Fibroblast of villous mesenchyme (primary cell): Measurements from ENCODE around the gene SOWAHB. TPM values are rescaled to one million over a fixed set of nuclear protein-coding genes. Genes with fewer than 3 reads are reported as not detected.

Experiments
- DNase-seq: peaks from one replicate; pipeline ENCODE4 v3.0.0-alpha.2; 2010; ENCODE audit warnings: low read depth
- H3K4me3 ChIP-seq: 2 replicates; pipeline ENCODE4 v1.5.1; 2011; ENCODE audit warnings: low read depth, mild to moderate bottlenecking, low read length
- total RNA-seq: library from RNA; depleted of rRNA; stranded (reverse); fragments of >200 nt; gene quantifications from 2 replicates; pipeline ENCODE4 v1.2.3, GENCODE V29; 2012
- TF ChIP-seq, protein P1 (sequence below): IDR thresholded peaks from 2 replicates; pipeline ENCODE4 v1.5.1; 2012; ENCODE audit warnings: low read depth, mild to moderate bottlenecking, low read length; ENCODE audit not compliant: insufficient read depth

Gene SOWAHB
- total RNA-seq, 1 donor, result under 0.01 TPM

DNA sequence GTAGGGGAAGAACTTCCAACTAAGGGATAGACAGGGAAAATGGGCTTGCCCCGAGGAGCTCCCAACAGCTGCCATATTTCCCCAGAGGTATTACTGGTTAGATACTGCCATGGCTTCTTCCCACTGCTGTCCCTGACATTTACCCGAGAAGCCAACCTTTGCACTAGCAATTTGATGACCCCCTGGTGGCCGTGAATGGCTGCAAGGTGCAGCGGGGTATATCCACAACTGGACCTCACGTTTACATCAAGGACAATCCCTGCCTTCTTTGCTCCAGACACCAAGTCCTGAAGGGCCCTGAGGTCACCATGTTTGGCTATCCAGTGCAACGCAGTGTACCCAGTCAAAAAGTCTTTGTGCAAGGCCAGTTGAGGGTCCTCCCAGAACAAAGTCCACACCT is 2.3 kb downstream of the SOWAHB start:
- TF ChIP-seq, protein P1, sequence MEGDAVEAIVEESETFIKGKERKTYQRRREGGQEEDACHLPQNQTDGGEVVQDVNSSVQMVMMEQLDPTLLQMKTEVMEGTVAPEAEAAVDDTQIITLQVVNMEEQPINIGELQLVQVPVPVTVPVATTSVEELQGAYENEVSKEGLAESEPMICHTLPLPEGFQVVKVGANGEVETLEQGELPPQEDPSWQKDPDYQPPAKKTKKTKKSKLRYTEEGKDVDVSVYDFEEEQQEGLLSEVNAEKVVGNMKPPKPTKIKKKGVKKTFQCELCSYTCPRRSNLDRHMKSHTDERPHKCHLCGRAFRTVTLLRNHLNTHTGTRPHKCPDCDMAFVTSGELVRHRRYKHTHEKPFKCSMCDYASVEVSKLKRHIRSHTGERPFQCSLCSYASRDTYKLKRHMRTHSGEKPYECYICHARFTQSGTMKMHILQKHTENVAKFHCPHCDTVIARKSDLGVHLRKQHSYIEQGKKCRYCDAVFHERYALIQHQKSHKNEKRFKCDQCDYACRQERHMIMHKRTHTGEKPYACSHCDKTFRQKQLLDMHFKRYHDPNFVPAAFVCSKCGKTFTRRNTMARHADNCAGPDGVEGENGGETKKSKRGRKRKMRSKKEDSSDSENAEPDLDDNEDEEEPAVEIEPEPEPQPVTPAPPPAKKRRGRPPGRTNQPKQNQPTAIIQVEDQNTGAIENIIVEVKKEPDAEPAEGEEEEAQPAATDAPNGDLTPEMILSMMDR, result no peak
- no peak for DNase-seq
- H3K4me3 ChIP-seq, result no peak overlapping the region

DNA sequence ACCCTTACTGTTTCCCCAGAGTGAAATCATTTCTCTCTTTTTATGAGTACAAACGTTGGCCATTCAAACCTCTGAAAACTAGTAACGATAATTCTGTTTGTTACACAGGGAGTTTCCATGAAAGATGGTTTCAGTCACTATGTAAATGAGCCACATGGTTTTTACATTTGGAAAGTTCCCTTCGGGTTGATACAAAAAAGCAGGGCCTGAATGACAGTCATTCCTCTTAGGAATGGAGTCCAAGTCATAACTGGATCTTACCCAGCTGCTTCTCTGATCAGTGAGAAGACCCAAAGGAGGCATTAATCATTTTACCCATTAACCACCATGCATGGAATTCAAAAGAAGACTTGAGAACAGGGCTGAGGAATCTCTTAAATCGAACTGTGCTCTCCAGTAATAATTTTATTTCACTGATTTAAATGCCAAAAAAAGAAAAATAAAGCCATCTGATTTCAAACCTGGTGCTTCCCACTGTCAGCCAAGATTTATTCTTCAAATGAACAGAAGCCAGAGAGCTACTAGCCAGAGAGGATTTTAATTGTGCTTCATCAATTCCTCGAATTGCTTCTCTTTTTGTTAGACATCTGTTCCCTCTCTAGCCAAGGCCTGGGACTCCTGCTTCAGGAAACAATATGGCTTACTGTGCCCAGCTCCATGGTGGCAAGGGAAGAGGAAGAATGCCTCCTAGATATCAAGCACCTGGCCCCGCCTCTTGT is 3.2 kb downstream of the SOWAHB start:
- DNase-seq, result no peak
- TF ChIP-seq, protein P1, result no peak
- H3K4me3 ChIP-seq, result no peak overlapping the region

DNA sequence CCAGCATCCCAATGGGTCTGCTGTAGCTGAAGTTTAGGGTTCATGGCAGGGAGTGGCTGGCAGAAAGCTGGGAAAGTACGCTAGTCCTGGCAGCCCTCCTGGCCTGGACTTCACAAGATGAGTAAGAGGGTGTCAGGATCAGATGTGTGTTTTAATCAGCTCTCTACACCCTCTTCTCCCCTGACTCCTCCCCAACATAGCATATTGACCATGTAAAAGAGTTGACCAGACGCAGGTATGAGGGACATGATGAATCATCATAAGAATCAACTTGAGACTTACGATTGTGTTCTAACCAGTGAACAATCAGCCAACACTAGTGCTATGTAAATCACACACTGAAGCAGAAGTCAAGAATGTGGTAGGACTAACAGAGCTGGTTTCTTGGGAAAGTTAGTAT is 5.3 kb downstream of the SOWAHB start:
- TF ChIP-seq, protein P1, result no peak
- no peak overlapping the region for H3K4me3 ChIP-seq
- no peak for DNase-seq

DNA sequence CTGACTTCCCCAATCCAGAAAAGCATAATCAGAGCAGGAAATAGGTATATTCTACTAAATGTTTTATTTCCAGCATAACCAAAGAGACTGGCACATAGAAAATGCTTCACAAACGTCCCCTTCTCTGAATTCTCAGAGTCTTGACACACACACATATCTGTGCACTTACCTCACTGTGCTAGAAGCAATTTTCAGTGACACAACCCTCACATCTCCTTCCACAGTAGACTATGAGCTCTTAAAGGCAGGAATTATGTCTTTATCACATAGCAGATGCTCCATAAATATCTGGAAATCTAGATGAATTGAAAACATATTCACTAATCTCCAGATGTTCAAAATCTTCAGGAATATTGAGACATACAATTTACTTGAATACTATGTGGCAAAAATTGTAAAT is 5.9 kb downstream of the SOWAHB start:
- no peak overlapping the region for H3K4me3 ChIP-seq
- TF ChIP-seq, protein P1, result no peak
- no peak for DNase-seq

DNA sequence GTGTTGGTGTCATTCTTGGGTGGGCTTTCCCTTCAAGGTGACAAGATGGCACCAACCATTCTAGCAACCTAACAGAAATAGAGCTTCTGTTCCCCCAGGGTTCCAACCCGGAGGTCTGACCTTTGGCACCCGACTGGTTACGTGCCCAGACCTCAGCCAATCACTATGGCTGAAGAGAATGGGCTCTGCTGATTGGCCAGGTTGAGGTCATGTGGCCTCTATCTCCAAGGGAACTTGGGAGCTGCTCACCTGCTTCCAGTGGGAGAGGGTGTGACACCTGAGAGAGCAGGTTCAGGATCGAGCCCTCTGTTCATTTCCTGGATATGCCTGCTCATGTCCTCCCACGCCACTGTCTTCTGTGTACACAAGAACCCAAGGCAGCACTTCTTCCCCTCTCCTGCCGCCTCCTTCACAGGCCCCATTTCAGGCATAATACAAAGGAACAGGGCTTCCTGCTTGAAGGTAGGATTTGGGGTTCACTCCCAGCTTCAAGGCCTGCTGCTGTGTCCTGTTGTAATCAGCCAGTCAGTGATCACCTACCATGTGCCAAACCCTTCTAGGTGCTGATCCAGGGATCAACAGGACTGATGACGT is 11.0 kb downstream of the SOWAHB start:
- no peak for DNase-seq
- TF ChIP-seq, protein P1, result no peak
- no peak overlapping the region for H3K4me3 ChIP-seq

DNA sequence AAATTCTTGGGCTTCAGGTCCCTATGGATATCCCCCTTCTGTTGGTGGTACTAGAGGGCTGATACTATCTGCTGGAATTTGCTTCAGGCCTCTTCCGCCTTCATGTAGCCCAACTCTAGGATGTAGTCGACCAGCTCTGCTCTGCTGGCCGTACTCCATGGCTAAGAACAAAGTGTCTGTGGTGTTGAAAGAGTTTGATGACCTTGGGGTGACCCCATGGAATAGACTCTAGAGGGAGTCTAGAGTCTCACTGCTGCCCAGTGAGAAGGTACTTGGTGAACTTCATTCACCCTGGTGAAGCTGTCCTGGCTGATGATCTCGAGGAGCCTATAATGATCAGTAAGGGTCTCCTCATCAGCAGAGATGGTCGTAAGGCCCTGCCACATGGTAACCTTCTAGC is 11.7 kb downstream of the SOWAHB start:
- no peak overlapping the region for H3K4me3 ChIP-seq
- no peak for DNase-seq
- TF ChIP-seq, protein P1, result no peak
